Astrocyte of the hippocampus (primary cell): ENCODE results near the gene ARX.
A peak's percentile ranks its signal among the peaks of the same experiment; 100 is the strongest.

Source experiments
- DNase-seq: peaks from one replicate; pipeline ENCODE4 v3.0.0; 2011; ENCODE audit warnings: low read depth, low spot score

ARX gene

DNA sequence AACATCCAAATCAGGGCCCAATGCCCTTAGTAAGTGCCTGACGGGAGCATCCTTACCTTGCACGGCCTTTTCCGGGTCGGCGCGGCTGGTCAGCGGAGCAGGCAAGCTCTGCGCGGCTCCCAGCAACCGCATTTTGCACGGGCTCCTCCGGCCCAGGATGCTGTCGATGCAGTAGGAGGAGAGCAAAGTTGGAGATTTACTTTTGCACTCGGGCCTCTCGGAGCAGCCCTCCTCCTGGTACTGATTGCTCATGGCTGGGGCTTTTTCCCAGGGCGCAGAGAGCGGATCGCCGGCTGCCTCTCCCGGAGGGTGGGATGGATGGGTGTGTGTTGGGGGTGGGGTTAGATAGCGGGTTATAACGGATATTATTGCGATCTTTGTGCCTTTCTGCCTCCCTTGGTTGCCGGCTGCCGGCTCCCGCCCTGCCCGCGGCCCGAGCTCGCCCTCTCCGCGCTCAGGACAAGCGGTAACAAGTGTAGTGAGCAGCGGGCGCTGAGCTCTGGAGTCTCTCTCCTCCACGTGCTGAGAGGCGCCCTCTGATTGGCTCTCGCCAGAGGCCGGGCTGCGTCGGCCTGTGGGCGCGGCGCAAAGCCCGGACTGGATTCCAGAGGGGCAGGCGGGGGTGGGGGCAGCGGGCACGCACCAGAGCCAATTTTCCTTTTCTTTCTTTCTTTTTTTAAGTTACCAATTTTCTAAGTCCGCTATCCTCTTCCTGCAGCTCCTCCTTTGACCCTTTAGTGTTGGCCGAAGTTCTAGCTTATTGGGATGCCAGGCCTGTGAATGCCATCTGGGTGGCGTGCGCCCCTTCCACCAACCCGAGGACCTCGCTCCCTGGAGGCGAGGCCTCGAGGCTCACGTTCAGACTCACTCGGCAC, at the start of gene ARX:
Gene ARX (minus strand): TSS at position 480 of the 875 bp plus-strand sequence. CDS start 228 bp downstream, at position 252.
- peak; percentile 91 for DNase-seq

DNA sequence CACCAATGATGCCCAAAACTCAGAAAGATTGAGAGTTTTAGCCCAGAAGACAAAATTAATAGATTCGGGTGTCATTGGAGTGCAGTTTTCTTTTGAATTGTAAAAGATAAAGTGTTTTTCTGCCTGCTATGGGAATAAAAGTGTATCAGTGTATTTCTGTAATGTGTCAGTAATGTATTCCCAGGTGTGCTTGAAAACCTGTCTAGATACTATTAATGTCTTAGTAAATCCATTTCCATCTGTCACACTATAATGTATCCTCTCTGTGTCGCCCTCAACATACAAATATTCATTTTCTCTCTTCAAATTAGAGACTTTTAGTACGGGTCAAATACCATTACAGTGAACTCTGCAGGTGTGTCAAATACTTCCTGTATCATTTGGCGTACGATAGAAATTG, 43.5 kb upstream of the ARX start:
- no peak for DNase-seq

DNA sequence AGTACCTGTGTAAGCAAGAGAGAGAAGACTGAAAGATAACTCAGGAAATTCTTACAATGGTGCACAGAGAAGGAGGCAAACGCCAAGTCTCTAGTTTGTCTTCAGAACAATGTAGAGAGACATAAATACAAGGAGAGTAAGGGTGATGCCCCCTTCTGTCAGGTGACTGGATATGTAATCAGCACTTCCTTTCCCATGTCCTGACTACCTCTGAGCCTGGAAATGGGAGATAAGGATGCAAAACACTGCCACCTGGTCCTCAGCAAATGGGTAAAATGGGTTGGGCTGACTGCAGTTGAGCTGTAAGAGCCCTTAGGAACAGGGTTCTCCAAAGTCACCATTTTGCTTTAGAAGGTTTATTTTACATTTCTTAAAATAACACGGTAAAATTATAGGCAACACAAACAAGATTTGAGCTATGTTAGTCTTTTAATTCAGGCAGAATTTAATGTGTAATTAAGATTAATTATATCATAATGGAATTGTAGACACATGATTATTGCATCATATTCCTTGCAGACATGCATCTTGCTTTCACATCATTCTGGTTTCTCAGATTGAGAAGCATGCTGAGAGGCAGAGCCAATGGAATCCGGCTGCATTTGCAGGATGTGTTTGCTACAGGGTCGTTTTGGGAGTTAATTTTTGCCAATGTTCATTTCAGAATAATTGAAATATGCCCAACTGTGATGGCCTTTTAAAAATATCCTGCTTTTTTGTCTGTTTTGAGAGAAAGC, 37.2 kb upstream of the ARX start:
- DNase-seq: no peak

DNA sequence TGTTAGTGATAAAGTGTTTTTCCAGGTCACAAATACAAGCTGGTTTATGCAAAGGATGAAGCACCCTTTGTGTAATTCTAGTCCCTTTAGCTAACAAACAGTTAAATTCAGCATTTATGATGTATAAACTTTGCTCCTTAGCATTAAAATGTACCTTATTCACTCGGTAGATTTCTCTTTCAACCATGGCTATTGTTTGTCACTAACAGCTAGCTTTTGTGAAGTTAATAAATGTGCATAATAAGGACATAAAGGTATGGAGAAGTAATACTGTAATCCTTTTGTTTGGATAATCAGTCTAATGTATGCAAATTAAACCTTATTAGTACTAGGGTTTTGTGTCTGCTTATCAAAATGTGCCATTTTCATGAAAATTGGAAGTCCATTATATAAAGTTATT, 34.2 kb upstream of the ARX start:
- DNase-seq: no peak

DNA sequence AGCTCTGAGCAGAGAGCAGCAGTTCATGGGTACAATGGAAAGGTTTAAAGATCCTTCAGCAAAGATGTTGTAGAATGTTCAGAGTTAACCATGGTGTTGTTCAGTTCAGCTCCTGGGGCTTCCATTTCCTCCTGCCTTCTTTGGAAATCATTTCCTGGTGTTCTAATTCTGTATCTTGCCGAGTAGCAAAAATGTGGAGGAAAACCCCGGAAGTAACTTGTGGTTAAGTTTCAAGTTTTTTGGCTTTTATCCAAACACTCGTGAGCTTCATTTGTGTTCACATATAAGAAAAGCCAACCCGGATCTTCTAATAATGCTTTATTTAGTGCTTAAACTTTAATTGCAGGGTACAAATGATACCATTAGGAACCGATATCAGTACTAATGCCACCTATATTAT, 33.6 kb upstream of the ARX start:
- DNase-seq: peak; percentile 35

DNA sequence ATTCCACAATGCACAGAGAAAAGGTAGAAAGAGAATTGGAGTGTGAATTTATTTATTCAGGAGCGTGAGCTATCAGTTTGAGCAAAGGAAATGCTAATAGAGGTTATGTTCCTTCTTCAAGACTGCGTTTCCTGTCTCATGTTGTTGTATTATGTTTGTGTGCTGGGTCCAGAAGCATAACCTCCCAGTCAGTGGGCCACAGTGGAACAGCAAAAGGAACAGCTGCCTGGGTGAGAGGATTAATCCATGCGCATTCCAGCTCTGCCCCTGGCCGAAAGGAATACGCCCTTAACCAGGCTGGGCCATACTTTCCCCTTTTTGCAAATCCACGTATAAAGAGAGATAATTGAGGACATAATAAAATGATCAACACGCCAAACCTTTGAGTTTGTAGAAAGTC, 32.4 kb upstream of the ARX start:
- no peak for DNase-seq

DNA sequence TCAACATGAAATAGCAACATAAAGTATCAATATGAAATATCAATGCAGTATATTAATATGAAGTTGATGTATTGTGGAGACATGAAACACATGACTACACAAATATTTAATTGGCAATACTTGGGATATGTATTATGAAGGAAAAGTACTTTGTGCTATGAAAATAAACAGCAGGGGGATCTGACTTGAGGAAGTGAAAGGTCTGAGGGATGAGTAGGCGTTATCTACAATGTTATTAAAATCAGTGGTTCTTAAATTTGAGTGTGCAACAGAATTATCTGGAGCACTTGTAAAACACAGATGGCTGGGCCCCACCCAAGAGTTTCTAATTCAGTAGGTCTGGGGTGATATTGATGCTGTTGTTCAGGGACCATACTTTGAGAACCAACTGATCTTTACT, 27.4 kb upstream of the ARX start:
- no peak for DNase-seq

DNA sequence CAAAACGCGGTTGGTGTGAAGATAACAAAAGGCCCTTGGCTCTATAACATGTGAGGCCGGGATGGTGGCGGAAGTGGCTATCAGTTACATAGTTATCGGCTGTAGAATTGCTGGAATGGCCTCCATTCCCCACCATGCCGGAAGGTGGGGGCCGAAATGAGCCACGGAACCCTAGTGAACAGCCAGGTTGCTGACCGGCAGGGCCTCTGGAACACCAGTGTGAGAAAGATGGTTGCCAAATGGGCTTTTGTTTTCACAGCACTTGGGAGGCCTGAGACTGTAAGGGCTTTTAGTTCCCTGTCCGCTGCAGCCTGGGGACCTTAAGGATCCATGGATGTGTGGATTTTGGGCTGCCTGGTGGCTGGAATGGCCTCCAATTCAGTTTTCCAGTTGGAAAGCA, 23.3 kb upstream of the ARX start:
- no peak for DNase-seq

DNA sequence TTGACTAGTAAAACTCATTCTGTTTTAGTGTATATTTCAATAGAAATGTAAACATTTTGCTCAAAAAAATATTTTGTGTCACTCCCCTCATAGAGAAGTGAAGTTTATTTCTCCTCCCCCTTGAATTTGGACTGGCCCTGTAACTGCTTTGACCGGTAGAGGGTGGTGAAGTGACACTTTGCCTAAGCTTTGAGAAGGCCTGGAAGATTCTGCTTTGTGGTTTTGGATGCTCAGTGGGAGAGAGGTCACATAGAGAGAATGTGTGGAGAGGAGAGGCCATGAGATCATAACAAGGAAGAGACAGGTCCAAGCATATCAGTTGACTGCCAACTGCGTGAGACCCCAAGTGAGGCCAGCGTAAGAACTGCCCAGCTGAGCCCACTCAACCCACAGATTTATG, 19.1 kb upstream of the ARX start:
- DNase-seq: peak; percentile 20

DNA sequence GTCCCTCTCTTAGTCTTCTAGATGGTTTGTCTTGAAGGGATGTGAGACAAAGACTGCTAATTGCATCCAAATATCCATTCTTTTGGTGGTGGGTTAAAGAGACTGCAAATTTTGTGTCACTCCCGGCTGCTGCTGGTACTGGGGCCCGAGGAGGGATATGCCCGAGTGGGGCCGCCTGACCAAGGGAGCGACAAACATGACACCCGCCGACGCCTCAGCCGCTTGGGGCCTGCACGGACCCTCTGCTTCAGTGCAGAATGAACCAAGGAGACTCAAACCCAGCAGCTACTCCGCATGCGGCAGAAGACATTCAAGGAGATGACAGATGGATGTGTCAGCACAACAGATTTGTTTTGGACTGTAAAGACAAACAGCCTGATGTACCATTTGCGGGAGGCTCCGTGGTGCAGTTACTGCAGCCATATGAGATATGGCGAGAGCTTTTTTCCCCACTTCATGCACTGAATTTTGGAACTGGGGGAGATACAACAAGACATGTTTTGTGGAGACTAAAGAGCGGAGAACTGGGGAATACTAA, 13.6 kb upstream of the ARX start:
- DNase-seq: no peak

DNA sequence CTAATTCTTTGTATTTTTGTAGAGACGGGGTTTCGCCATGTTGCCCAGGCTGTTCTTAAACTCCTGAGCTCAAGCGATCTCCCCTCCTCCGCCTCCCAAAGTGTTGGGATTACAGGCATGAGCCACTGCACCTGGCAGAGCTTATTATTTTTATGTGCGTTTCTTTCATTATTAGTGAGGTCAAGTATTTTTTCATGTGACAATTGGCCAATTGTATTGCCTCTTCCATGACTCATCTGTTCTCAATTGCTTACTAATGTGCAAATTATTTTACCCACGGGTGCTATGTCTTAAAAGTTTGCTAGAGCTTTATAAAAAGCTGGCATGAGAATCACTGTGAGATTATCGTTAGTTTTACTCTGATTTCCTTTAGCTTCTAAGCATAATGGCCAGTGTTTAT, 13.0 kb upstream of the ARX start:
- DNase-seq: peak; percentile 61

DNA sequence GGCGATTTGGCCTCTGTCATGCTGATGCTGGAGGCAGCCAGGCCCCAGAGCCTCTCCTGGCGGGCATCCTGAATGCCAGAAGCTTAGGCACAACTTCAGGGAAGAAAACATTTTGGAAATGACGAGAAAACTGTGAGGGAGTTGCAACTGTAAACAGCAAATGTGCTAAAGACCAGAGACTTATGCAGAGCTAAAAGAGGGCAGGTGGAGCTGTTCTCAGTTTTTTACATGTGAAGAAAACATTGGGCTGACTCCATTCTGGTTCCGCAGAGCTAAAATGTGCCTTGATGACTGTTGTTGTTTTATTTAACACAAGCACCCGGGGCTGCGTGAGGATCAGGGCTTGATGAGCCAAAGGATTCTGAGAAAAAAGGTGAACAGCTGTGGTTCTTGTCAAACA, 10.8 kb upstream of the ARX start:
- DNase-seq: no peak

DNA sequence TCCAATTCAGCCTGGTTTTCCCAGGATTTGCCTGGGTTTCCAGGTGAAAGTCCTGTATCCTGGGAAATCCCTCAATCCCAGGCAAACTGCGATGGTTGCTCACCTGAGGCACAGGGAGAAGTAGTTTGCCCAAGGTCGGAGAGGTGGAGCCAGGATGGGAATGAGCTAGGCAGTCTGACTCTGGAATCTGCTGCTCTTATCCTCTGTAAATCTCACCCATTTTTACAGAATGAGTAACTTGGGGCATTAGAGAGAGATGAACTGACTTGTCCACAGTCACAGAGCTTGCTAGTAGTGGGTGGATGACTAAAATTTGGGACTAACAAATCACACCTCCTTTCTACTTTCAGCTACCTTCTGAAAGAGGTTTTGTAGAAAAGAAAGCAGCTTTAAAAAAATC, 9.8 kb upstream of the ARX start:
- DNase-seq: no peak

DNA sequence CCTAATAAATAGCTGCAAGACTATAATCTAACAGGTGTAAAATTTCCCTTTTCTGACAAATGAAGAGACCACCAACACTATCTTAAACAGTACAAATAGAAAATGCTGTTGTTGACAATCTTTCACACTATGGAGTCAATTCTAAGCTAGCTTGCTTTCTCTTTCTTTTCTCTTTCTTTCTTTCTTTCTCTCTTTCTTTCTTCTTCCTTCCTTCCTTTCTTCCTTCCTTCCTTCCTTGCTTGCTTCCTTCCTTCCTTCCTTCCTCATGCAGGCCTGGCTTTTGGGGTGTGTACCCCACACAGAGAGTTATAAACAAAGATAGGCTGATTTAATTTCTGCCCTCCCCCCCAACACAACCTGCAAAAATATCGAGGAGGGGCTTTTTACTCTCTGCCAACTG, 8.1 kb upstream of the ARX start:
- no peak for DNase-seq

DNA sequence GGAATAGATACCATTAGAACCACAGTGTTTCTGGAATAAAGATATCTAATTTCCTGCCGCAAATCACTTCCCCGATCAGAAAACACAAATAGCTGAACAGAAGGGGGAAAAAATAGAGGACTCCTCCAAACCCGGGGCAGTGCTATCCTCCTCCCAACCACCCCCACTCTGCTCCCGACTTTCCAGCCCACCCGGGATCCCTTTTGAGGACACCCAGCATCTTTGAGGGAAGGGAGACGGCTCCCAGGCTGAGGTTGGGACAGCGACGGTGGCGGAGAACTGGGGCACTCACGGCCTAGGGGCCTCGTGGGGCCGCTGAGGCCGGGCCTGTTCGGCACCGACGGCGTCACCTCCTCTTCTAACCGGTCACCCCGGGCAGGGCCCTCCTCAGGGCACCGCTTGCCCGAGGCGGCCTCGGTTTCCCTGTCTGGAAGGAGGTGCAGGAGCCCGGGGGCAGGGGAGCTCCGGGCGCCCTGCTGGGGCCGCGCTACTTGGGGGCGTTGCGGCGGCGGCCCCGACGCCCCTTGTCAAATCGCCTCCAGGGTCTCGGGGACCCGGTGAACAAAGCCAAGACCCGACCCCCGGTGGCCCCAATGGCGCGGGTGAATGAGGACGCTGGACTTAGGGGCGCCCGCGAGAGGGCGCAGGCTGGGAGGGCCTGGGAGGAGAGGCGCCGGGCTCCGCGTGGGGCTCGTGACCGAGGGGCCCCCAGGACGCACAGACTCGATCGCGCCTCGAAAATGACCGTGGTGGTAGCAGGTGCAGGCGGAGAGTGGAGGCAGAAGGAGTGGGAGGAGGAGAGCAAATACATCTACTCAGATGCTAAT, 6.9 kb upstream of the ARX start:
- no peak for DNase-seq

DNA sequence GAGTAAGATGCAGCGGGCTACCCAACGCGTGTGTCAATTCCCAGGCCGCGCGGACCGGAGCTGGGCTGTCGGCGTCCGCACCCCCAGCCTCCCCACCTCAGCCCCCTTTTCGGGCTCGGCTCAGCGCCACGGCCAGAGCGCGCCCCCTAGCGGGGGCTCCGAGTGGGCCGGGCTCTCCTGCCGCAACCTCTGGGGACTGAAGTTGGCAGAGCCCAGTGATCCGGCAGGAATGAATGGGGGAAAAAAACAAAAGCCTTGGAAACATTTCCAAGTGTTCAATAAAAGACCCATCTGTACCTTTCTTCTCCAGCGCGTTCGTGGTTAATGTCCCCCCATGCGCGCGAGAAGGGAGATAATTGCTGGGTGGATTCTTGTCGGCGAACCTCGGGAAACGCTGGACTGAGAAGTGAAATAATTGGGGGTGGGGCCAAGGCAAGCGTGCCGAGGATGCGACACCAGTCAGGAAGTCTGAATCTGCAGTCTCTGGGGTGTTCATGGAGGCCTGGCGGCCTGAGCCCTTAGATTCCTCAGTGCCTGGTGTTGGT, 5.2 kb upstream of the ARX start:
- DNase-seq: peak; percentile 68

DNA sequence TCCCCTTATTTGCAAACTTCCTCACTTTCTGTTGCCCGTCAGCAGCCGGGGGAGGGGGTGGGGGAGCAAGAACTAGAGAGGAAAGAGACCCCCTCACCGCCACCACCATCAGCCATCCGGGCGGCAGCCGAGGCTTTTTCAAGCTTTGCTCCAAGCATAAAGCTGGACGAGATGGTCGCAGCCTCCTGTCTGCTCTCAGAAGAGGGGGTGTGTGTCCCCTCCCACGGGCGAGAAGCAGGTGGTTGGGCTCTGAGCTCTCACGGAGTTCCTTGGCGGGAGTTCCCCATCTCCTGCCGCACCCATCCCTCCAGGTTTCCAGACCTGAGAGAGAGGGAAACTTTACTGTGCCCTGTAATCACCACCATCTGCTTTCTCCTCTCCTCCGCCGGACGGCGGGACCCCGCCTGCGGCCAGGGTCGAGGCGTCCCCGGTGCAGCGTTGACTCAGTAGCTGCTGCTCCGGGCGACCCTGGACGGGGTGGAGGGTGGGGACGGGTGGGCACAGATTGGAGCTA, 4.7 kb upstream of the ARX start:
- DNase-seq: peak; percentile 36

DNA sequence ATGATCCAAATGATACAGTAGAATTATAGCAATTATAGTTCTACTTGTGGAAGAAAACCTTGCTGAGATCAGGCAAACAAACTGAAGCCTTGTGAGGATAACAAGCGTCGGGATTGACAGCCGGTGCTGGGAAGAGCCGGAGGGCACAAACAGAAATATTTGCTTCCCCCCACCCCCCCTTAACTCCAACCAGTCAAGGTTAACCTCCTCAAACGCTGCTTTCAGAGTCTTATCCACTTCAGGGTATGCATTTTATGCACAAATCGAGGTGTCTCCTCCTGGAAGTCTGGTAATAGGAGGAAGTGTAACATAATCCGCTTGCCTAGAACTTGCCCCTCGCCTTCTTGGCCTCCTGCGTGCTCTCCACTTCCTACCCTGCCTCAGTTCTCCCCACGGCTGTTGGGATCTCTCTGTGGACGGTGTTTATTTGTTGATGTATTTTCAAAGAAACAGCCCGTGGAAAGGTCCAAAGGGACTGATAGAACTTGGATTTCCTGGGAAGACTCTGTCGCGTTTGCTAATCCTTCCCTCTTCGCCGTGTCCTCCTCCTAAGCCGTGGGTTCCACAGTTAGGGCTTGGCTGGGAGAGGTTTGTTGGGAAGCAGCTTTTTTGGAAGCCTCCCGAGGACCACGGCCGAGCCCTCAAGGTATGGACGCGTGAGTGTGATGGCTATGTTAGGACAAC, 4.1 kb upstream of the ARX start:
- DNase-seq: peak; percentile 39

DNA sequence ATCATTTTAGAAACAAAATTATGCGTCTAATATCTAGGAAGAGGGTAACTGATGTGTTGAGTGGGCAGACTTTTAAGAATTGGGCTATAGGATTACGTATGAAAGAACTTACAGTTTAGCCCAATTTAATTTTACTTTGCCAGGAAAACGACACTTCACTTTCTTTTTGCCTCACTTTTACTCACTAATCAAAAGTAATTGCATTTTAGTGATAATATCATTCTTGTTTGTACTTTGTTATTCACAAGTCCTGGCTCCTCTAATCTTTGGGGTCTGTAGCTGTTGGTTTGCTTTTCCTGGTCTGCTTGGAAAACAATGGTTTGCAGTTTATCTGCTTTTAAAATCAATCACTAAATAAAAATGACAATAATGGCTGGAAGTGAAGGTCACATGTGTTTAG, 2.9 kb upstream of the ARX start:
- DNase-seq: no peak

DNA sequence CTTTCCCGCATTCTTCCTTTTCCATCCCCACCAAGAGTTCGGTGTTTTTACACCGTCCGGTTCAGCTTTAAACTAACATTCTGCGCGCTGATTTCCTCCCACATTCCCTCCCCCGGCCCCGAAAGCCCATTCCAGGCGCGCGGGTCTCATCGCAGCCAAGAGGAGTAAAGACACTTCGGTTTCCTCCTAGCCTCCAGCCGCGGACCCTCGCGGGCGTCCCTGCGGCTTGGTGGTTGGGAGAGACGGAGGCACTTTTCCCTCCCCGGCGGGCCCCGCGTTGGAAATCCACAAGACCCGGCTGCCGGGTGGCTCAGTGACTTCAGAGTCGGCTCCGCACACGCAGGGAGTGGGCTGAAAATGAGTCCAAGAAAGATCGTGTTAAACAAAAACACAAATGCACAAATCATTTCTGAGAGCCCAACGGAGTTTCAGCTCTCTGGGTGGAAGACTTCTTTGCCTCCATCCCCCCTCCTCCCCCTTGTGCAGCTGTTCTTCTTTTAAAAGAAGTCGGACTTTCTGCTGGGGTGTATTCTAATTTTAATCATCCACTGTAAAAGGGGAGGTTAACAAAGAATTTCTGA, 2.0 kb upstream of the ARX start:
- DNase-seq: peak; percentile 62
